Gastrocnemius medialis (tissue), 4 donors: Measurements from ENCODE around the gene EPHA5. TPM values are rescaled to one million over a fixed set of nuclear protein-coding genes. Genes with fewer than 3 reads are reported as not detected.

Source experiments
- ATAC-seq, 2 donors: fragments of 150-250 bp; one replicate each; pipeline ENCODE4 v1.9.1; 2016
- DNase-seq, 2 donors: peaks; one replicate each; pipeline ENCODE4 v3.0.0-alpha.2; 2019
- H3K27ac ChIP-seq, 4 donors: fragments of 200-600 bp; sonication (generic); 1 replicate in 1 of 4; 2 replicates in 3 of 4; pipeline ENCODE4 v1.5.1; 2016 to 2018; ENCODE audit warnings: mild to moderate bottlenecking in 2 of 4, moderate library complexity in 1 of 4
- H3K27me3 ChIP-seq, 3 donors: fragments of 200-600 bp; sonication (generic) in 2 of 3; 1 replicate in 1 of 3; 2 replicates in 2 of 3; pipeline versions ENCODE4 v1.5.1 to v1.6.0; 2016 to 2019; ENCODE audit warnings: mild to moderate bottlenecking in 1 of 3, moderate library complexity in 1 of 3
- H3K36me3 ChIP-seq, 2 donors: fragments of 200-600 bp; sonication (generic) in 1 of 2; one replicate each; pipeline ENCODE4 v1.5.1; 2017 to 2018
- H3K4me1 ChIP-seq, 2 donors: fragments of 200-600 bp; sonication (generic) in 1 of 2; one replicate each; pipeline ENCODE4 v1.5.1; 2016 to 2017; ENCODE audit warnings: mild to moderate bottlenecking in 2 of 2
- H3K4me3 ChIP-seq, 4 donors: fragments of 200-600 bp; sonication (generic) in 3 of 4; 1 replicate in 1 of 4; 2 replicates in 3 of 4; pipeline ENCODE4 v1.5.1; 2016 to 2019; ENCODE audit warnings: mild to moderate bottlenecking in 2 of 4
- H3K9me3 ChIP-seq, 3 donors: fragments of 200-600 bp; sonication (generic) in 2 of 3; 1 replicate in 1 of 3; 2 replicates in 2 of 3; pipeline ENCODE4 v1.5.1; 2016 to 2019
- POLR2A ChIP-seq, 2 donors: fragments of 450-650 bp; IDR thresholded peaks; one replicate each; pipeline ENCODE4 v1.6.1; 2017; ENCODE audit warnings: antibody characterized with exemption in 2 of 2, mild to moderate bottlenecking in 2 of 2, moderate library complexity in 2 of 2
- in situ Hi-C, 4 donors: fragments of 200-750 bp; cut with MboI; loops; one replicate each; pipeline versions ENCODE4 v1.15.0 to v1.8.0; 2017; ENCODE audit warnings: low sequenced_read_pairs in 4 of 4
- intact Hi-C: fragments of 100-400 bp; cut with DNase I; formaldehyde crosslinking; loops from one replicate; pipeline ENCODE4 v1.15.1; 2023; ENCODE audit warnings: low total_unique reads
- total RNA-seq, 4 donors: library from RNA; depleted of rRNA; stranded (reverse); fragments of >200 nt; gene quantifications; one replicate each; pipeline versions ENCODE4 v1.1.0 to v1.2.3, GENCODE V29; 2016
- TF ChIP-seq, protein P1 (sequence below), 5 experiments: fragments of 450-650 bp in 3 of 5; fragments of 200-600 bp in 2 of 5; sonication (generic) in 2 of 5; IDR thresholded peaks in 4 of 5; conservative IDR thresholded peaks in 1 of 5; 1 replicate in 4 of 5; 2 replicates in 1 of 5; pipeline ENCODE4 v1.5.1; 2016 to 2019; ENCODE audit warnings: antibody characterized with exemption in 5 of 5, mild to moderate bottlenecking in 3 of 5, moderate library complexity in 3 of 5

EPHA5 gene
- total RNA-seq, 4 donors from 2014 or later, result not detected

GRCh38 chr4:65656008-65656407 lies 14.3 kb downstream of the EPHA5 start:
- ATAC-seq (no peak), DNase-seq (no peak)
- Histone ChIP-seq H3K36me3 (no peaks in the 10 kb centered on the region), H3K27ac (no peak overlapping the region), H3K27me3 (no peaks in the 10 kb centered on the region), H3K9me3 (no peaks in the 10 kb centered on the region), H3K4me3 (no peak overlapping the region), H3K4me1 (no peaks in the 10 kb centered on the region)
- no peak for TF ChIP-seq POLR2A (IDR thresholded peaks at IDR 0.05)
- TF ChIP-seq, protein P1, sequence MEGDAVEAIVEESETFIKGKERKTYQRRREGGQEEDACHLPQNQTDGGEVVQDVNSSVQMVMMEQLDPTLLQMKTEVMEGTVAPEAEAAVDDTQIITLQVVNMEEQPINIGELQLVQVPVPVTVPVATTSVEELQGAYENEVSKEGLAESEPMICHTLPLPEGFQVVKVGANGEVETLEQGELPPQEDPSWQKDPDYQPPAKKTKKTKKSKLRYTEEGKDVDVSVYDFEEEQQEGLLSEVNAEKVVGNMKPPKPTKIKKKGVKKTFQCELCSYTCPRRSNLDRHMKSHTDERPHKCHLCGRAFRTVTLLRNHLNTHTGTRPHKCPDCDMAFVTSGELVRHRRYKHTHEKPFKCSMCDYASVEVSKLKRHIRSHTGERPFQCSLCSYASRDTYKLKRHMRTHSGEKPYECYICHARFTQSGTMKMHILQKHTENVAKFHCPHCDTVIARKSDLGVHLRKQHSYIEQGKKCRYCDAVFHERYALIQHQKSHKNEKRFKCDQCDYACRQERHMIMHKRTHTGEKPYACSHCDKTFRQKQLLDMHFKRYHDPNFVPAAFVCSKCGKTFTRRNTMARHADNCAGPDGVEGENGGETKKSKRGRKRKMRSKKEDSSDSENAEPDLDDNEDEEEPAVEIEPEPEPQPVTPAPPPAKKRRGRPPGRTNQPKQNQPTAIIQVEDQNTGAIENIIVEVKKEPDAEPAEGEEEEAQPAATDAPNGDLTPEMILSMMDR (IDR thresholded peaks at IDR 0.05 in 4 of 5, conservative IDR thresholded peaks at IDR 0.05 in 1 of 5), result no peak
- in situ Hi-C loops, result no loop called here
- intact Hi-C loops, result no loop called here

DNA sequence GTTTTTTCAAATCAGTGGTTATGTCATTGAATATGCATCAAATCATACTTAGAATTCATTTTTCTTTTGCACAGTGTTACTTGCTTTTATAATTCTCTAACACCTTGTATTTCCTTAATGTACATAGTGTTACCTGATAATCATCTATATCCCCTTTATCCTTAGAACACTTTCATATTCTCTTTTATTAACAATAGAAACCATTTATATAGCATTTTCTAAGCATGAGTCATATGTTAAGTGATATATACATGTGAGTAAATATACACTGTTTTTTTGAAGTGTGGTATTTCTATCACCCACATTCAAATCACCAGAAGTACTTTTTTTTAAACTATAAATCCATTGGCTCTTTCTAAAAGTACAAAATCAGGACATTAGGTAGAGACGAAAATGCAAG lies 15.3 kb downstream of the EPHA5 start:
- TF ChIP-seq, protein P1 (IDR thresholded peaks at IDR 0.05 in 4 of 5, conservative IDR thresholded peaks at IDR 0.05 in 1 of 5), result no peak
- no peak for TF ChIP-seq POLR2A (IDR thresholded peaks at IDR 0.05)
- in situ Hi-C loops, result no loop called here
- Histone ChIP-seq H3K9me3 (no peaks in the 10 kb centered on the region), H3K4me1 (no peaks in the 10 kb centered on the region), H3K4me3 (no peak overlapping the region), H3K27ac (no peak overlapping the region), H3K36me3 (no peaks in the 10 kb centered on the region), H3K27me3 (no peaks in the 10 kb centered on the region)
- DNase-seq (no peak), ATAC-seq (no peak)
- intact Hi-C loops, result no loop called here

GRCh38 chr4:65653740-65654361 lies 16.4 kb downstream of the EPHA5 start:
- no peaks in the 10 kb centered on the region for H3K4me1 ChIP-seq
- no peaks in the 10 kb centered on the region for H3K9me3 ChIP-seq
- H3K27me3 ChIP-seq, result no peaks in the 10 kb centered on the region
- intact Hi-C loops, result no loop called here
- in situ Hi-C loops, result no loop called here
- no peak for DNase-seq
- no peak for ATAC-seq
- no peaks in the 10 kb centered on the region for H3K36me3 ChIP-seq
- no peak overlapping the region for H3K27ac ChIP-seq
- TF ChIP-seq, protein P1 (IDR thresholded peaks at IDR 0.05 in 4 of 5, conservative IDR thresholded peaks at IDR 0.05 in 1 of 5), result no peak
- no peak for TF ChIP-seq POLR2A (IDR thresholded peaks at IDR 0.05)
- H3K4me3 ChIP-seq, result no peak overlapping the region

GRCh38 chr4:65651751-65652150 lies 18.5 kb downstream of the EPHA5 start:
- H3K27ac ChIP-seq, result no peak overlapping the region
- no peaks in the 10 kb centered on the region for H3K4me1 ChIP-seq
- intact Hi-C loops, result no loop called here
- no peak for DNase-seq
- TF ChIP-seq POLR2A (IDR thresholded peaks at IDR 0.05), result no peak
- no peak for ATAC-seq
- no peak overlapping the region for H3K4me3 ChIP-seq
- in situ Hi-C loops, result no loop called here
- no peaks in the 10 kb centered on the region for H3K27me3 ChIP-seq
- no peaks in the 10 kb centered on the region for H3K9me3 ChIP-seq
- H3K36me3 ChIP-seq, result no peaks in the 10 kb centered on the region

GRCh38 chr4:65651031-65651430 lies 19.3 kb downstream of the EPHA5 start:
- intact Hi-C loops, result no loop called here

More at GRCh38 chr4:65651031-65651430, 19.3 kb downstream of the EPHA5 start:
- Histone ChIP-seq H3K4me1 (no peaks in the 10 kb centered on the region), H3K9me3 (no peaks in the 10 kb centered on the region), H3K27me3 (no peaks in the 10 kb centered on the region), H3K27ac (no peak overlapping the region), H3K36me3 (no peaks in the 10 kb centered on the region), H3K4me3 (no peak overlapping the region)
- ATAC-seq (no peak), DNase-seq (no peak)
- in situ Hi-C loops, result no loop called here
- no peak for TF ChIP-seq POLR2A (IDR thresholded peaks at IDR 0.05)
- TF ChIP-seq, protein P1 (IDR thresholded peaks at IDR 0.05 in 4 of 5, conservative IDR thresholded peaks at IDR 0.05 in 1 of 5), result no peak
